ENCODE data around the gene MAPK10.

The MAPK10 gene

GRCh38 chr4:86302830-86303229 is 57.0 kb downstream of the MAPK10 start:
- TF ChIP-seq CTCF (IDR thresholded peaks at IDR 0.05; ENCODE audit: low read depth, low read length) = no peak
- Histone ChIP-seq H3K36me3 (no peaks in the 10 kb centered on the region), H3K27ac (no peak overlapping the region), H3K9me3 (ENCODE audit: severe bottlenecking) (no peaks in the 10 kb centered on the region), H3K4me3 (ENCODE audit: low read depth, low read length) (no peak overlapping the region), H3K27me3 (ENCODE audit: insufficient read depth, low read depth, severe bottlenecking) (no peaks in the 10 kb centered on the region)
- DNase-seq = no peak

GRCh38 chr4:86302251-86302650 is 57.6 kb downstream of the MAPK10 start:
- H3K4me3 ChIP-seq (ENCODE audit: low read depth, low read length) = no peak overlapping the region
- H3K36me3 ChIP-seq = no peaks in the 10 kb centered on the region
- H3K27me3 ChIP-seq (ENCODE audit: insufficient read depth, low read depth, severe bottlenecking) = no peaks in the 10 kb centered on the region
- DNase-seq = no peak
- TF ChIP-seq CTCF (IDR thresholded peaks at IDR 0.05; ENCODE audit: low read depth, low read length) = no peak
- H3K9me3 ChIP-seq (ENCODE audit: severe bottlenecking) = no peaks in the 10 kb centered on the region
- H3K27ac ChIP-seq = no peak overlapping the region

GRCh38 chr4:86300516-86300915 is 59.3 kb downstream of the MAPK10 start:
- Histone ChIP-seq H3K27ac (no peak overlapping the region), H3K36me3 (no peaks in the 10 kb centered on the region), H3K4me3 (ENCODE audit: low read depth, low read length) (no peak overlapping the region), H3K27me3 (ENCODE audit: insufficient read depth, low read depth, severe bottlenecking) (no peaks in the 10 kb centered on the region), H3K9me3 (ENCODE audit: severe bottlenecking) (no peaks in the 10 kb centered on the region)
- DNase-seq = no peak
- TF ChIP-seq CTCF (IDR thresholded peaks at IDR 0.05; ENCODE audit: low read depth, low read length) = no peak

- no peak overlapping the region for H3K4me3 ChIP-seq (ENCODE audit: low read depth, low read length)
- no peak for DNase-seq
- no peak for TF ChIP-seq CTCF (IDR thresholded peaks at IDR 0.05; ENCODE audit: low read depth, low read length)
- H3K9me3 ChIP-seq (ENCODE audit: severe bottlenecking) = no peaks in the 10 kb centered on the region
- H3K36me3 ChIP-seq = no peaks in the 10 kb centered on the region
- H3K27ac ChIP-seq = no peak overlapping the region
- H3K27me3 ChIP-seq (ENCODE audit: insufficient read depth, low read depth, severe bottlenecking) = no peaks in the 10 kb centered on the region
Measured at GRCh38 chr4:86296865-86297264, 63.0 kb downstream of the MAPK10 start.

GRCh38 chr4:86294883-86295282 is 65.0 kb downstream of the MAPK10 start:
- no peaks in the 10 kb centered on the region for H3K36me3 ChIP-seq
- H3K27ac ChIP-seq = no peak overlapping the region
- TF ChIP-seq CTCF (IDR thresholded peaks at IDR 0.05; ENCODE audit: low read depth, low read length) = no peak
- no peaks in the 10 kb centered on the region for H3K27me3 ChIP-seq (ENCODE audit: insufficient read depth, low read depth, severe bottlenecking)
- no peak for DNase-seq
- H3K4me3 ChIP-seq (ENCODE audit: low read depth, low read length) = no peak overlapping the region
- H3K9me3 ChIP-seq (ENCODE audit: severe bottlenecking) = no peaks in the 10 kb centered on the region

- H3K36me3 ChIP-seq = no peaks in the 10 kb centered on the region
- no peak overlapping the region for H3K4me3 ChIP-seq (ENCODE audit: low read depth, low read length)
- H3K27ac ChIP-seq = no peak overlapping the region
- no peak for DNase-seq
- no peaks in the 10 kb centered on the region for H3K9me3 ChIP-seq (ENCODE audit: severe bottlenecking)
- TF ChIP-seq CTCF (IDR thresholded peaks at IDR 0.05; ENCODE audit: low read depth, low read length) = no peak
- H3K27me3 ChIP-seq (ENCODE audit: insufficient read depth, low read depth, severe bottlenecking) = no peaks in the 10 kb centered on the region
Measured at GRCh38 chr4:86291180-86291579, 68.7 kb downstream of the MAPK10 start.
